OCI-LY1 (cell line): Measurements from ENCODE around the gene TPRA1.

Experiments used
- CTCF ChIP-seq: fragments of 200-600 bp; sonication (generic), shearing (Covaris generic); IDR thresholded peaks from 2 replicates; pipeline ENCODE4 v1.5.1; 2017; ENCODE audit warnings: mild to moderate bottlenecking, antibody characterized with exemption, low read length, moderate library complexity, mixed read lengths
- EZH2 ChIP-seq: fragments of 200-600 bp; sonication (generic), shearing (Covaris generic); IDR thresholded peaks from 2 replicates; pipeline ENCODE4 v1.8.0; 2017; ENCODE audit warnings: borderline replicate concordance, mixed run types, mild to moderate bottlenecking, antibody characterized with exemption, low read length, moderate library complexity, mixed read lengths

GRCh38 chr3:127524296-127524896 lies 66.1 kb downstream of the TPRA1 start:
- TF ChIP-seq CTCF (no peak), EZH2 (no peak)
